ENCODE results near the gene PNRC1. TPM values are rescaled to one million over a fixed set of nuclear protein-coding genes. Genes with fewer than 3 reads are reported as not detected.

The PNRC1 gene
- total RNA-seq, 1 experiment from 2014 or later = 66.9 TPM

GRCh38 chr6:89118931-89119330 is 38.4 kb downstream of the PNRC1 start:
- no peaks in the 10 kb centered on the region for H3F3A ChIP-seq (ENCODE audit: insufficient read depth, low read depth)
- H3K9me2 ChIP-seq (ENCODE audit: insufficient read depth) = no peaks in the 10 kb centered on the region
- ChIA-PET CTCF (no interaction called here), POLR2A (ENCODE audit: unreplicated experiment) (interaction anchor here (0.7 kb wide), 1 partner anchor 133 kb away, joined by 5 read pairs; no protein-coding TSS in a partner anchor)
- no peaks in the 10 kb centered on the region for H3K9me3 ChIP-seq (ENCODE audit: insufficient read depth, low read depth)
- H3K27me3 ChIP-seq (ENCODE audit: insufficient read depth, low read depth) = 0 out of 2 replicates have a peak, but pooled peaks cover 4% of the 10 kb centered on the region
- no peak overlapping the region for H3K27ac ChIP-seq
- H3K4me3 ChIP-seq = no peak overlapping the region
- no peaks in the 10 kb centered on the region for H3K79me2 ChIP-seq (ENCODE audit: low read depth)
- no peaks in the 10 kb centered on the region for H4K20me1 ChIP-seq (ENCODE audit: insufficient read depth)
- DNase-seq = no peak
- H2AFZ ChIP-seq = no peak overlapping the region
- no peaks in the 10 kb centered on the region for H3K4me1 ChIP-seq (replicated peaks; ENCODE audit: insufficient read depth)
- intact Hi-C loops (cut with micrococcal nuclease; ENCODE audit: unreplicated experiment) = no loop called here
- no TSS peak for BruUV-seq (replicated peaks)
- no peaks in the 10 kb centered on the region for H3K36me3 ChIP-seq (ENCODE audit: low read depth)
- no peak for TF ChIP-seq EZH2 (IDR thresholded peaks at IDR 0.05; ENCODE audit: low read depth)
- no peak for TF ChIP-seq CTCF (conservative IDR thresholded peaks at IDR 0.05)
- H3K4me2 ChIP-seq = no peak overlapping the region

DNA sequence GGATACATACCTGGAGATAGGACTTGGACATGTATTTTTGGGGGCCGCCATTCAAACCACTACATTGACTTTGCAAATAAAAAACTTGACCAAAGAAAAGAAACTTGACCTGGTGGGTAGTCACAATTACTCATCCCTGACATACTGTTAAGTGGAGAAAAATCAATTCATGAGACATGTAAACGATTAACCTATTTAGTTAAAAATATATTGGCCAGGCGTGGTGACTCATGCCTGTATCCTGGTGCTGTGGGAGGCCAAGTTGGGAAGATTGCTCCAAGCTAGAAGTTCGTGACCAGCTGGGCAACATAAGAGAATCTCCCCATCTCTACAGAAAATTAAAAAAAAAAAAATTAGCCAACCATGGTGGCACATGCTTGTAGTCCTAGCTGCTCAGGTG is 39.8 kb downstream of the PNRC1 start:
- BruUV-seq (replicated peaks) = no TSS peak
- no peak overlapping the region for H3K27ac ChIP-seq
- intact Hi-C loops (cut with micrococcal nuclease; ENCODE audit: unreplicated experiment) = no loop called here
- CTCF ChIA-PET = no interaction called here
- H3K9me3 ChIP-seq (ENCODE audit: insufficient read depth, low read depth) = no peaks in the 10 kb centered on the region
- no peak overlapping the region for H3K4me3 ChIP-seq
- TF ChIP-seq EZH2 (IDR thresholded peaks at IDR 0.05; ENCODE audit: low read depth) = no peak
- TF ChIP-seq CTCF (conservative IDR thresholded peaks at IDR 0.05) = no peak
- H4K20me1 ChIP-seq (ENCODE audit: insufficient read depth) = no peaks in the 10 kb centered on the region
- H3K9me2 ChIP-seq (ENCODE audit: insufficient read depth) = no peaks in the 10 kb centered on the region
- H3K79me2 ChIP-seq (ENCODE audit: low read depth) = no peaks in the 10 kb centered on the region
- H3F3A ChIP-seq (ENCODE audit: insufficient read depth, low read depth) = no peaks in the 10 kb centered on the region
- H3K36me3 ChIP-seq (ENCODE audit: low read depth) = no peaks in the 10 kb centered on the region
- no peaks in the 10 kb centered on the region for H3K4me1 ChIP-seq (replicated peaks; ENCODE audit: insufficient read depth)
- 0 out of 2 replicates have a peak, but pooled peaks cover 4% of the 10 kb centered on the region for H3K27me3 ChIP-seq (ENCODE audit: insufficient read depth, low read depth)
- H3K4me2 ChIP-seq = no peak overlapping the region
- POLR2A ChIA-PET (ENCODE audit: unreplicated experiment) = no interaction called here
- DNase-seq = no peak
- no peak overlapping the region for H2AFZ ChIP-seq

DNA sequence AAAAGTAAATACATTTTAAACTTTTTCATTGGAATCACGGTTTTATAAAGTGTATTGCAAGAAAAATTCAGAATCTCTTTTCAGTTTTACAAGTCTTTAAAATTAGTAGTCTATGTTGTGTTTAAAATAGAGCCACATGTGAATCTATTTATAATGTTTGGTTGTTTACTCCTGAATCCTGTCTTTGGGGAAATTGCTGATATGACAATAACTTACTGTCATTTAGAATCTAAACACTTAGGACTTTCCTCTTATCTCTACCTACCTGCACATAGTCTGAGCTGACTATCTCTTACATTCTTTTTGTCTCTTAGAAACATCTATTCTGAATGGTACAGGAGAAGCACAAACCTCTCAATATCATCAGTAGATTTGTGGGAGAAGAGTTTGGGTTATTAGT is 41.4 kb downstream of the PNRC1 start:
- Histone ChIP-seq H3K9me3 (ENCODE audit: insufficient read depth, low read depth) (no peaks in the 10 kb centered on the region), H2AFZ (no peak overlapping the region), H4K20me1 (ENCODE audit: insufficient read depth) (no peaks in the 10 kb centered on the region), H3K27me3 (ENCODE audit: insufficient read depth, low read depth) (0 out of 2 replicates have a peak, but pooled peaks cover 4% of the 10 kb centered on the region), H3K4me2 (no peak overlapping the region), H3K9me2 (ENCODE audit: insufficient read depth) (no peaks in the 10 kb centered on the region), H3K4me3 (no peak overlapping the region), H3K79me2 (ENCODE audit: low read depth) (no peaks in the 10 kb centered on the region), H3K36me3 (ENCODE audit: low read depth) (no peaks in the 10 kb centered on the region), H3K4me1 (replicated peaks; ENCODE audit: insufficient read depth) (no peaks in the 10 kb centered on the region), H3K27ac (no peak overlapping the region), H3F3A (ENCODE audit: insufficient read depth, low read depth) (no peaks in the 10 kb centered on the region)
- no peak for DNase-seq
- TF ChIP-seq CTCF (conservative IDR thresholded peaks at IDR 0.05) = no peak
- no peak for TF ChIP-seq EZH2 (IDR thresholded peaks at IDR 0.05; ENCODE audit: low read depth)
- ChIA-PET POLR2A (ENCODE audit: unreplicated experiment) (no interaction called here), CTCF (no interaction called here)
- BruUV-seq (replicated peaks) = no TSS peak
- intact Hi-C loops (cut with micrococcal nuclease; ENCODE audit: unreplicated experiment) = loop anchor here (1.0 to 2.0 kb wide), 3 partner anchors 120 to 247 kb away; no protein-coding TSS in a partner anchor

Measured in PC-9 (cell line).